CD1c-positive myeloid dendritic cell (primary cell): ENCODE results near the gene LDLRAD4.

Experiments used
- DNase-seq: peaks from one replicate; pipeline ENCODE4 v3.0.0-alpha.2; 2016; ENCODE audit errors: extremely low spot score

LDLRAD4 gene

DNA sequence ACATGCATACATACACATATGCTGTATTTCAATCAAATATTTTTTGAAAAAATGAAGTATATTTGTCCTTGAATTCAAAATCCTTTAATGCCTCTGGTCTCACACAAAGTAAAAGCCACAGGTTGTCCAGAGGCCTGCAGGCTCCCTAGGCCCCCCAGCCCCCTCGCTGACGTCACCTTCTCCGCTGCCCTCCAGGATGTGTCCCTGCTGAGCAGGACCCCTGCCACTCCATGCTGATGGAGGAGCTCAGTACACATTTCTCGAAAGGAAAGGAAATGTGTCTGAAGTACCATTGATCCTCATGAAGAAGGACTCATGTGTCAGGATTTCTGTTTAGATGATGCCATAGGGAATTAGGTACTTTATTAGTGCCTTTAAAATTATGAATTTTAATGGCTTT, 212.1 kb downstream of the LDLRAD4 start:
- DNase-seq, result no peak

DNA sequence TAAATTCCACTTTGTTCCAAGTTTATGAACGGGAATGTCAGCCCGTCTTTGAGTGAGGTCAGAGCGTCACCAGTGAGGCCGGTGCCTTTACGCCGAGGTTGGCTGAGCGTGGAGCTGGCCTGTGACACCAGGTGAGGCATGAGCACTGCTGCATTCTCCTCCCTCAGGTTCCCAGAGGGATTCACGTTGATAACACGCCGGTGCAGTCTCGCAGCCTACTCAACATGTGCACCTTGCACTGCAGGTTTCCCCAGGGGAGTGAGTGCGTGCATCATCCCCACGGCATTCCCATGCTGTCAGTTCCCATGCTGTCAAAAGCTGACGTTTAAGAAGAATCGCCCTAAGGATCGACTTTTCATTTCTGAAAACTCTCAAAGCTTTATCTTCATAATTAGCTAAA, 213.3 kb downstream of the LDLRAD4 start:
- DNase-seq, result no peak

DNA sequence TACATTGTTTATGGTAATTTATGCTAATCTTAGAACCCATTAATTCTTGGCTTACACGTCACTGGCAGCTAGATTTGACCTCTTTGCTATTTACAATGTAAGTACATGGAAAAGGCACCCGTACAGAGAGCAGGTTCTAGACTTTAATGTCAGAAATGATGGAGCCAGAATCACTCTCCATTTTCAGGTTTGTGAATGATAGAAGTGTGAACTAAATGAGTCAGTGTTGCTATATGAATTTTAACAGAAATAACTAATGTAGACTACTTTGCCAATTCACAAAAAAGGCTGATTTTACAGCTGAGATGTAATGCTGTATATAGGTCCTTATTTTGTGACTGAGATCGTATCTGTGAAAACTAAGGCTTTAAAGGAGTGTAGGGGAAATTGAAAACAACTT, 214.6 kb downstream of the LDLRAD4 start:
- no peak for DNase-seq

DNA sequence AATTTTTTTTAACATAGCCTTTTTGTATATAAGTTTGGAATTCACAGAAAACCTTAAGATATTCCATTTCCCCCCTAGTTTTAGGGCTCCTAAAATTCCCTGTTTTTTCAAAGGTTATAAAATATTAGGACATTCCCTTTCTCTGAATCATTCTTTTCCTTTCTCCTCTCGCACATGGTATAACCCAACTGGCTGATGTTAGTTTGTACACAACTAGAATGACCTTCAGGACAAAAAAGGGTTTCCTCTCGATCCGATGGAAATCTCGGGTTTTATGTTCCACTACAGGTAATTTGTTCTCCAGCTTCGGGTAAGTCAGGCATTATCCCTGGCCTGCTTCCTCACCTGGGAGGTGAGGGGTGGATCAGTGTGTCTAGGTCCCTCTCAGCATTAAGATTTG, 215.1 kb downstream of the LDLRAD4 start:
- no peak for DNase-seq

DNA sequence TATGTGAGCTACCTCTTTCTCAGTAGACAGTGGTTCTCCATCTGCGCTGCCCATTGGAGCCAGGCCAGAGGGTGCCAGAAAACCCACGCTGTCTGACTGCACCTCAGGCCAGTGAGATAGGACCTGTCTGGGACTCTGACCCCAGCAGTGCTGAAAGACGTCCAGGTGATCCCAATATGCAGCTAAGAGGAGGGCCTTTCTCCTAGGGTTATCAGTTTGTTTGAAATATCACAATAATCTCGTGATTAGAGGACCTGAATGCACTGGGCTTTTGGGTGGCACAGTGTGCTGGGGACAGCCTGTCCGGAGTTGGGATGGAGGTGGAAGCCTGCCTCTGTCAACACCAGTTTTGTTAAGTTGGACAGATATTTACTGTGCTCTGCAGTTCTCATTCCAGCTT, 216.3 kb downstream of the LDLRAD4 start:
- no peak for DNase-seq

DNA sequence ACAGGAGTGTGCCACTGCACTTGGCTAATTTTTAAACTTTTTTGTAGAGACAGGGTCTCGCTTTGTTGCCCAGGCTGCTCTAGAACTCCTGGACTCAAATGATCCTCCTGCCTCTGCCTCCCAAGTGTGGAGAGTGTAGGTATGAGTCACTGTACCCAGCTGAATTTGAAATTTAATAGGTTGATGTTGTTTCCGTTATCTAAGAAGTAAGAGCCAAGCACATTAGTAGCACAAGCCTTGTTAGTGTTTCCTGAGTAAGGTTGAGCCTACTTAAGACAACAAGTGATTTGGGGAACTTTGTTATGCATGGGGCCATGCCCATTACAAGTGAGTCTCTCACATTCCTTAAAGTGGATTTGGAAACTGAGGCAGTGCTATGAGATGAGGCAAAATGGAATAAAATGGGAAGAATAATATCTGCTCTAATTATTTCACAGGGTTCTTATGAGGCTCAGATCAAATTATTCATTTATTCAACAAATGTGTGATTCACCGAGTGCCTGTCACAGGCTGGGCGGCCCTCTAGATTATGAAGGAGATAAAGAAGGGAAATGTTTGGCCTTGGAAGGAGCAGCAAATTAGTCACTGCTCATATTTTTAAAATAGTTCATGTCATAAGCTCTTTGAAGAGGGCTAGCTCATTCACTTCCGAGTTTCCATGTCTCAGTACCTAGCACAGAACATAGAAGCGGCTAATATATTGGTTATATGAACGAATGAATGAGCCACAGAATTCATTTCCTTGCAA, 217.2 kb downstream of the LDLRAD4 start:
- no peak for DNase-seq

DNA sequence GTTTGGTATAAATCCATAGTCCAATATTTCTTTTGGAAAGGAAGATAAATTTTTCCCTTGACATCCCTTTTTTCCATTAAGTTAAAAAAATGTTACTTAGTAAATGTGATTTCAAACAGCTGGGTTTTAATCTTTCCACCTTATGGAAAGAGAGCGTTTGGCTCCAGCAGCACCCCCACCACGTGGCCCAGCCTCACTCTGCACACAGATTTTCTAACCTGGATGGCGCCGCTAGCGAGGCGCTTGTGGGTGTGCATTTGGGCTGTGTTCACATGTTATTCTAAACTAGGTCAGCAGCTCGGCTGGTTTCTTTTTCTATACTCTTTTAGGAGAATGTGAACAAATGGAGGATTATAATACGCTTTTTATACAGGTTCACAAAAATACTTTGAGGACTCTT, 218.0 kb downstream of the LDLRAD4 start:
- DNase-seq, result no peak

DNA sequence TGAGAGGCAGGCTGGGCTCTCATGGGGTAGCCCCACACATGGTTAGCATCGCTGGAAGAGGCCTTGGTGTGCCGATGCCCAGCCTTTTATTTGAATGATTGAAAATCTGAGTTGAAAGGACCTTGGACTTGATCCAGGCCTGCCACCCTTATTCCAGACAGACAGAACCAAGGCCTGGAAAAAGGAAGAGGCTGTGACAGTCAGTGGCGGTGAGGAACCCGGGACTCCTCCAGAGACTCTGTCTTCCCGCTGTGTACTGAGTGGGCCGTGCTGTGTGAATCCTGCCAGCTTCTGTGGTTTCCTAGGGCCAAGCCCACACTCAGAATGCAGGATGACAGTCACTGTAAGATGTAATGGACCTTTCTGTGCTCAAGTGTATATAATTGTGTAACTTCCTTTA, 218.5 kb downstream of the LDLRAD4 start:
- peak; percentile 78 for DNase-seq

DNA sequence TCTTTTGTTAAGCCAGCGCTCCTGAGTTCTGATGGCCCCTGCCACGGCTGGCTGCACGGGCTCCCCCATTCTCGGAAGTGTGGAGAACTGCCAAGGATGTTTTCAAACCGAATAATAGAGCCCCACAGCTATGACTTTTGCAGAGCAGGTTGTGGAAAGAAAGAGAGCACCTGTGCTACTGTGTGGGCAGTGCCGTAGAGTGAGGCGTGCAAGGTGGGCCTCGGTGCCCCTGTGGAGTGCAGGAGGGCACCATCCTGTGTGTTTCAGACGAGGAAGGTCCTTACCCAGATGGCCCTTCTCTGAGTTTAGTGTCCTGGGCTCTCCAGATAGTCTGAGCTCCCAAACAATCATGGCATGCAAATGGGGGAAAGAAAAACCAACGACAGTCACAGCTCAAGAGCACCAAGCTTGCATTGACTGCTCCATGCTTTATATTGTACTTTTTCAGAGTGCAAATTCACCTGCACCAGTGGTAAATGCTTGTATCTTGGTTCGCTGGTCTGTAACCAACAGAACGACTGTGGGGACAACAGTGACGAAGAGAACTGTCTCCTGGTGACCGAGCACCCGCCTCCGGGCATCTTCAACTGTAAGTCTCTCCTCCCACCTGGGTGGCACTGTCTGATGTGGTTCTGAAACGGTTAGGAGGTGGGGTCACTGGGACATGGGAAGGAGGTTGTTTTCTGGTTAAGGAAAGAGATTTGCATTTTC, 219.4 kb downstream of the LDLRAD4 start:
- no peak for DNase-seq

DNA sequence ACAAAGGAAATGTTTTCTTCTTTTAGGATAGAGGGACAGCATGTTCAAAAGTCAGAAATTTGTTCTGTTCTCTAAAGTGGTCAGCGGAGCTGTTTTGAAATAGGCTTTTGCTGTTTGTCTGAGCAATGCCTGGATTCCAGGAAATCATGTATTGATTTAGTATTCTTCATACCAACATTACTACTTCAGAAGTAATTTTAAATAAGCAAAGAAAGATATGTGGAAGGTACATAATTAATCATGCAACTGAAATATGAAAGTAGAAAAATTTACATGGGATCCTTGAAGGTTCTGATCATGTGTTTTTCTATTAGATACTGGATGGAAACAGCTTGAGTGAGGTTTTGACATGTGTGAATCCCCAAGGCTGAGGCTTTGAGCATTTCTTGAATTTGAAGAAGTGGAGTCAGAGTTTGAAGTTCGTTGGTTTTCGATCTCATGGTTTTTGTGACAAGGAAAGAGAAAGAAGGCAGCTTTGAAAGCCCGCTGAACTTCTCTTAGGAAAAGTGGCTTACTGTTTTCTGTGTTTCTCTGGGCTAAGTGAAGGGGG, 220.0 kb downstream of the LDLRAD4 start:
- no peak for DNase-seq

DNA sequence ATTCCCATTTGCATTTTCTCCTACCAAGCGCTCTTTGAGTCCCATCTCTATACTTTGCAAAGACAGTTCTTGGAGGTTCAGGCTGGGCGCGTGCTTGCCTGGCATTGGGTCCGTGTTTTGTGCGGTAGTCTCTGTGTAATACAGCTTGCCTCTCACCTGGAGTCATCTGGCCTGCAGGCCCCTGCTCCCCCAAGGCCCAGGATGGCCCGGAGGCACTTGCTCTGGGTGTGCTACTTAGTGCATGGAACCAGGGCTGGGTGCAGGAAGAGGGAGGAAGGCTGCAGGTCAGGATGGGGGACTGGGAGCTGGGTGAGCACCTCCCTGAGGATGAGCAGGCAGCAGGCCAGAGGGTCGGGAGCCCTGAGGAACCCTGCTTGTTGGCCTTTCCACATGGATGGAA, 220.9 kb downstream of the LDLRAD4 start:
- no peak for DNase-seq

DNA sequence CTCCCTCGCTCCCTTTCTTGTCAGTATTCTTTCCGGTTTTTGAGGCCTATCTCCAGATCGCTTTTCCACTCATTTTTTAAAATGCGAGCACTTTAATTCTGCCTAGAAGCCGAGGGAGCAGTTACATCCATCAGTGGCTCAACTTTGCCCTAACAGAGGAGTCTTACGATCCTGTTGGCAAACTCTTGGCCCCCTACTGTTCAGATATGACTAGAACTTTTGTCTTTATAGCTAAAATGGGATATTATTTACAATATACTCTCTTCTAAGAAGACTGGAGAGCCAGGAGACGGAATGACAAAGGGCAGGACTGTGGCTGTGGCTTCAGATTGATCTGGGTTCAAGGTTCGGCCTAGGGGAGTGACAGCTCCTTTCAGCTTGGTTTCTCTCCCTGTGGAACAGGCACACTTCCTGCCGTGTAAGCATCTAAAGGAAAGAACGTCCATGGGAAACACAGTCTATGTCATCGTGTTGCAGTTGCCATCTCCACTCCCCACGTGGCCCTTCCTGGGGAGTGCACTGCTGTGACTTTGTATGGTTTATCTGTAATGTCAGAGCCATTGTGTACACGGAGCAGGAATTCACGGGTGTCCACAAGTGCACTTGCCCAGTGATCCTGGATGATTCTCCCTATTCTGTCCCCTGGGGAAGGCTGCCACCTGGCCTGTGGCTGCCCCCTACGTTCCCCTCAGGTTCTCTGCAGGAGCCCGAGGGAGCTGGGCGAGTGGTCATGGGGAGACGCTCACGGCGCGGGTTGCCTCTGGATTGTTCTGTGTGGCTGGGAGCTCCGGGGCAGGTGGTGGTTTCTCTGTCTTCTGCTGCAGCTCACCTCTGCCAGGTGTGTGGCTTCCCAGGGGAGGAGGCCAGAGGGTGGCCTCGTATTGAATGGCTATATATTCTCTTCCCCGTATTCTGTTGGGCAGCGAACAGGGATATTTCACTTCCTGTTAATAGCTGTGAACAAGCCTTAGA, 222.0 kb downstream of the LDLRAD4 start:
- DNase-seq, result no peak

DNA sequence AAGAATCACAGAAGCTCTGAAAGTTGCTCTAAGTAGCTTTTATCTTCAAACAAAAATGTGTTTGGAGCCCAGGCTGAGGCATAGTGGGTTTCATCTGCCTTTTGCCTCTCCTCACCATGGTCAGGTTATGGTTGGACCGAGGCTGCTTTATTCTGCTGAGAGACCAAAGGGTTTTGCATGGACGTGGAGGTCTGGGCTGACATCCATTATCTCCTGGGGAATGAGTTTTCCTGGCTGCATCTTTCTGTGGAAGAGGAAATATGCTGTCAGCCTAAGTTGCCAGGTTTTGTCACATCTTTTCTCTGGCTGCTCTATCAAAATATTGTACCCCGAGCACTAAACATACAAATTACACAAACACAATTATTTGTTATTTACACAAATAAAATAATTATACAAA, 223.2 kb downstream of the LDLRAD4 start:
- no peak for DNase-seq

DNA sequence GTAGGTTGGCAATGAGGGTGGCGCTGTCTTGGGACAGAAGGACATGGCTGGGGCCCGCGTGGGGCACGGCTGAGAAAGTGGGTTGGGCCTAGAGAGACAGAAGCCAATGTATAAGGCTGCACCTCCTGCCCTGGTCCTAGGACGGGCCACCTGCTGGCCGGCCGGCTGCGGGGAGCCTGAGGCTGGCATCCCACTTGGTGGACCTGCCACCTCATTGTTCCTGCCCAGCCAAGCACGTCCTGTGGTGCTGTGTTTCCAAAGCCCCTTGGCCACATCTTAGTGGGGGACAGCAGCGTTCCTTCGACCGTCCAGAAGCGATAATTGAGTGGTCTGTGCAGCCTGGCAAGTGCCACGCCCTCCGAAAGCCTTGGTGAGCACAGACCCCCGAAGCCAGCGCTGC, 223.9 kb downstream of the LDLRAD4 start:
- DNase-seq, result no peak

DNA sequence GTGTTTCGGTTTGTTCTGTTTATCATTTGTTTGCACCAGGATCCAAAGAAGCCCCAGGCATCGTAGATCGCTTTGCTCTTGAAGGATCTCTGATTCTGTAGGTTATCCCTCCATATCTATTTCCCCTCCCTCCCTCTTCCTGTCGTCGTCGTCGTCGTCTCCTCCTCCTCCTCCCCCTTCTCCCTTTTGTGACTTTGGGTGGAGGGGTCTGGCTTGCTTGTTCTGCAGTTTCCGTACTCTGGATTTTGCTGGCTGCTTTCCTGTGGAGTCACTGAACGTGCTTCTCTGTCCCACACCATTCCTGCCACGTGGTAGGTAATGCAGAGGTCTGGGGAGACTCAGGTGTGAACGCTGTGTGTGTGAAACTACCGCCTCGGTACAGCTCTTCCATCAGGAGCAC, 225.0 kb downstream of the LDLRAD4 start:
- no peak for DNase-seq

DNA sequence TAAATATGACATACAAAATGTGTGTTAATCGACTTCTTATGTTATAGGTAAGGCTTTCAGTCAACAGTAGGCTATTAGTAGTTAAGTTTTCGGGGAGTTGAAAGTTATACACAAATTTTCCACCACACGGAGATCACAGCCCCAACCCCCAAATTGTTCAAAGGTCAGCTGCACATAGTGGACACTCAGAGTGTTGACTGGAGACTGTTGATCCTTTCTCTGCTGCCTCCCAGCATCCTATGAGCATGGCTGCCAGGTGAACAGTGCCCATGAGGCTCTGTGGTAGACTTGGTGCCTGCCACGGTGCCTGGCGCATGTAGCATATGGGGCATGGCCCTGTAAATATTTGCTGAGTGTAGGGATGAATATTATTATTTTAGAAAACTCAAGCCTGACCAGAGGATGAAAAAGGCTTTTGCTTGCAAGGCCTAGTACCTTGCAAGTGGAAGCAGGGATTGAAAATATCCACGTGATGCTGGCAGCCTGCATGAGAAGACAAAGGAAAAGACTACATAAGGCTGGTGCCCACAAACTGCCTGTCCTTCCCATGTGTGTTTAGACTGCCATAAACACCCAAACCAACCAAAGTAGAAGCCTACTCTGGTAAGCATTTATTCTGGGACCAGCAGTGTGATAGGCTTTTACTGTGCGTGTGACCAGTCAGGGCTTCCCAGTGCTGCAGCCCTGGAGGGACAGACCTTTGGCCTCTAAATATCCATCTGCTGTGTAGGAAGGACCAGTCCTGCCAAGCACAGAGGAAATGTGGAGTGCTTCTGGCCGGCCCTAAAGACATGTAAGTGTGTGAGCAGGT, 226.1 kb downstream of the LDLRAD4 start:
- DNase-seq, result no peak

DNA sequence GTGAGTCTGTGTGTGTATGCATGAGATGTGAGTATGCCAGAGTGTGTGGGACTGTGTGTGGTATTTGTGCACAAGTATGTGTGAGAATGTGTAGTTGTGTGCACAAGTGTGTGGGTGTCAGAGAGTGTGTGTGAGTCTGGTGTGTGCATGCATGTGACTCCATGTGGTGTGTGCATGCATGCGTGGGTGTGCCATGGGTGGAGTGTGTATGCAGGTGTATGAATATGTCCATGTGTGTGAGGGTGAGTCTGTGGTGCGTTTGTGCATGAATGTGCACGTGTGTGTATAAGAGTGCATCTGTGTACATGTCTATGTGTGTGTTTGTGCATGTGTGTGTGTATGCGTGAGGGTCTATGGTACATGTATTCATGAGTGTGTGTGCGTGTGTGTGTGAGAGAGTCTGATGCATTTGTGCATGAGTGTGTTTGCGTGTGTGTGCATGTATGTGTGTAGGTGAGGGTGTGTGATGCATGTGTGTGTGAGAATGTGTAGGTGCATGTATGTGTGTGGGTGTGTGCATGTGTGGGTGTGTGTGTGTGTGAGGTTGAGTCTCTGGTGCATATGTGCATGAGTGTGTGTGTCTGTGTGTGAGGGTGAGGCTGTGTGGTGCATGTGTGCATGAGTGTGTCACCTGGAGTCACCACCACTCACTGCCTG, 226.8 kb downstream of the LDLRAD4 start:
- DNase-seq, result no peak

DNA sequence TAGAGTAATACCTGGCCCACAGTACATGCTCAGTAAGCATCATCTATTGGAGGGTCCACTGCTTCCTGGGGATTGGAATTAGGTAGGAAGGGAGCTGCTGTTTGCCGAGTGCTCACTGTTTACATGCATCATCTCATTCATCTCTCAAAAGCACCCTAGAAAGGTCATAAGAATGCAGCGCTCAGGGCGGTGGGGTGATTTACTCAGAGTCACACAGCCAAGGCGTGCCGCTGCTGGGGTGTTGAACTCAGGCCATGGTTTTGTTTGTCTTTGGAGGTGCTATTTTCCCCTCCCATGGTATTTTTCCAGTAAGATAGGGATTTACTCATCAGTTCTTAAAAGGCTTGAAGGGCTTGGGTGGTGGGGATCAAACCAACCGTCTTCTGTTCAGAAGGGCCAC, 227.5 kb downstream of the LDLRAD4 start:
- no peak for DNase-seq

DNA sequence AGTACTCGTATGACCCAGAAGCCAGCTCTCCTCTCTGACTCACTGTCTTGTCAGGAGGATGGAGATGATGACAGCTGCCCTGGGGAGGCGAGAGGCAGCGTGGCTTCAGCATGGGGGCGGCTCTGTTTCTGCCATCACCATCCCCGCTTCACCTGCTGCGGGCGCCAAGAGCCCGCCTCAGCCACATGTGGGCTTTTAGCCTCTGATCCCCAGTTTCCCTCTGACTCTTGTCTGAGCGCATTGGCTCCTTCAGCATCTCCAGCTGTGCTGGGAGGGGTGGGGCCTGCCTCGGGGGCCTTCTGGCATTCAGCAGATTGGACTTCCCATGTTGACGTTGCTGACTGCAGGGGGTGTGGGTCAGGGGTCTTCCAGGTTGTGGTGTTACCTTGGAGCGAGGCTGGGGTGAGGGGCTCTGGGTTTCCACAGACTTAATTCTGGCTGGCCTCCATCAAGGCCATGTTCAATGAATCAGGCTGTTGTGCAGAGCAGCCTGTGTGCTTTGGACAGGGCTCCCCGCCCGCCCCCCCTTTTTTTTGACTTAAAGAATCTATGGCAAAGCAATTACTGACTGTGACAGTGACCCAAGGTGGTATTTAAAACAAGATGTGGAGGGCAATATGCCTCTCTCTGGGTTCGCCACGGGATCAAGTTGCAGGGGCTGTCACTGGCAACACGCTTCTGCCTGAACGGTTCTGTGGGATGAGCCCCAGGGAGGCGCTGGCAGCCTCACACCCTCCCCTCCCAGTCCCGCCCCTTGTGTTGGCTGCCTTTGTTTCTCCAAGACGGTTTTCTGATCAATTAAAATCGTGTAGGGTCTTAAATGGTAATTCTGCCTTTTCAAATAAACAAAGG, 228.3 kb downstream of the LDLRAD4 start:
- DNase-seq, result no peak
